ENCODE measurements around the gene SRMS. TPM values are rescaled to one million over a fixed set of nuclear protein-coding genes. Genes with fewer than 3 reads are reported as not detected.

Gene SRMS
- total RNA-seq, 4 donors from 2014 or later: not detected

- Histone ChIP-seq H3K27me3 (peaks cover 0 to 66% of the 10 kb centered on the region in 2 donors), H3K4me1 (peaks cover 0 to 23% (median 7%) of the 10 kb centered on the region in 4 donors), H3K36me3 (no peaks in the 10 kb centered on the region), H3K9me3 (no peaks in the 10 kb centered on the region), H3K4me3 (no peak overlapping the region), H3K27ac (no peak overlapping the region)
- DNase-seq (ENCODE audit: low spot score in 2 of 2): no peak
- WGBS, 2 donors: 78 to 84% methylated on average over 43 to 47 of the region's 51 CpGs
- TF ChIP-seq POLR2A (IDR thresholded peaks at IDR 0.05) (no peak), EP300 (IDR thresholded peaks at IDR 0.05) (no peak)
- TF ChIP-seq, protein P1, sequence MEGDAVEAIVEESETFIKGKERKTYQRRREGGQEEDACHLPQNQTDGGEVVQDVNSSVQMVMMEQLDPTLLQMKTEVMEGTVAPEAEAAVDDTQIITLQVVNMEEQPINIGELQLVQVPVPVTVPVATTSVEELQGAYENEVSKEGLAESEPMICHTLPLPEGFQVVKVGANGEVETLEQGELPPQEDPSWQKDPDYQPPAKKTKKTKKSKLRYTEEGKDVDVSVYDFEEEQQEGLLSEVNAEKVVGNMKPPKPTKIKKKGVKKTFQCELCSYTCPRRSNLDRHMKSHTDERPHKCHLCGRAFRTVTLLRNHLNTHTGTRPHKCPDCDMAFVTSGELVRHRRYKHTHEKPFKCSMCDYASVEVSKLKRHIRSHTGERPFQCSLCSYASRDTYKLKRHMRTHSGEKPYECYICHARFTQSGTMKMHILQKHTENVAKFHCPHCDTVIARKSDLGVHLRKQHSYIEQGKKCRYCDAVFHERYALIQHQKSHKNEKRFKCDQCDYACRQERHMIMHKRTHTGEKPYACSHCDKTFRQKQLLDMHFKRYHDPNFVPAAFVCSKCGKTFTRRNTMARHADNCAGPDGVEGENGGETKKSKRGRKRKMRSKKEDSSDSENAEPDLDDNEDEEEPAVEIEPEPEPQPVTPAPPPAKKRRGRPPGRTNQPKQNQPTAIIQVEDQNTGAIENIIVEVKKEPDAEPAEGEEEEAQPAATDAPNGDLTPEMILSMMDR (IDR thresholded peaks at IDR 0.05): no peak
These were observed 53.0 kb downstream of the SRMS start for GRCh38 chr20:63494420-63495166.

DNA sequence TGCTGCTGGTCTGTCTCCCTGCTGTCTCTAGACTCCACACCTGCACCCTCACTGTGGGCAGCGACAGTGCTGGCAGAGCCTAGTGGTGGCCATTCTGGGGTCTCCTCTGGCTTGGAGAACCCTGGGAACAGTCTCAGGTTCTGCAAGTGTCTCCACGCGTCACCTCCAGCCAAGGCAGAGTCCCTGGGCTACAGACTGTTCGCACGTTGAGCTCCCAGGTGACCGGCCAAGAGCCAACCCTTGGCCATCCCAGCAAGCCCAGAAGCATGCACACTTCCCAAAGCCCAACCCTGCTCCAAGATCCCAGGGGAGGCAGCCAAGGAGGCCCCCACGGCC lies 53.5 kb downstream of the SRMS start:
- Histone ChIP-seq H3K27me3 (peaks cover 0 to 67% of the 10 kb centered on the region in 2 donors), H3K9me3 (no peaks in the 10 kb centered on the region), H3K4me3 (no peak overlapping the region), H3K27ac (no peak overlapping the region), H3K4me1 (peaks cover 0 to 17% (median 2%) of the 10 kb centered on the region in 4 donors), H3K36me3 (no peaks in the 10 kb centered on the region)
- TF ChIP-seq EP300 (IDR thresholded peaks at IDR 0.05) (no peak), POLR2A (IDR thresholded peaks at IDR 0.05) (no peak)
- TF ChIP-seq, protein P1 (IDR thresholded peaks at IDR 0.05): no peak
- 68 to 79% methylated on average over 5 to 7 of the region's 7 CpGs for WGBS, 2 donors
- DNase-seq (ENCODE audit: low spot score in 2 of 2): no peak

- no peak for DNase-seq (ENCODE audit: low spot score in 2 of 2)
These were observed 54.0 kb downstream of the SRMS start for GRCh38 chr20:63493563-63494020.

DNA sequence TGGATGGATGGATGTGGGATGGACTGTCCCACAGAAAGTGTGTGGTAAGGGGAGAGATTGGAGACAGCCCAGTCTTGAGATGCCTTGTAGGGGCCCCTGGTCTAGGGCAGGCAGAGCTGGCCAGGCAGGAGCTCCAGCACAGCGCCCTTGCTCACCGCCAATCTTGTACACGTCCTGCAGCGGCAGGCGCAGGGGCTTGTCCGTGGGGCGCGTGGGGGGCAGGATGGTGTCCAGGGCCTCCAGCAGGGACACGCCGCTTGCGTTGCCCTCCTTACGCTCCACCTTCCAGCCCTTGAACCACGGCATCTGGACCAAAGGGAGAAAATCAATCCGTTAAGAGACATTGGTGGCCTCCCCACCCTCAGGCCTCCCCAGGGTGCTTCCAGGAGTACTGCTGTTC lies 54.6 kb downstream of the SRMS start:
- no peak overlapping the region for H3K4me3 ChIP-seq
- WGBS, 2 donors: 91 to 97% methylated on average over 13 to 14 of the region's 14 CpGs
- no peak for DNase-seq (ENCODE audit: low spot score in 2 of 2)
- H3K27ac ChIP-seq: no peak overlapping the region
- TF ChIP-seq POLR2A (IDR thresholded peaks at IDR 0.05) (no peak), EP300 (IDR thresholded peaks at IDR 0.05) (no peak)
- TF ChIP-seq, protein P1 (IDR thresholded peaks at IDR 0.05): no peak
- H3K36me3 ChIP-seq: no peaks in the 10 kb centered on the region
- peaks cover 0 to 11% (median 0%) of the 10 kb centered on the region in 4 donors for H3K4me1 ChIP-seq
- no peaks in the 10 kb centered on the region for H3K9me3 ChIP-seq
- H3K27me3 ChIP-seq: peaks cover 0 to 70% of the 10 kb centered on the region in 2 donors

More at GRCh38 chr20:63493563-63494020, 54.0 kb downstream of the SRMS start:
- H3K4me1 ChIP-seq: peaks cover 0 to 13% (median 2%) of the 10 kb centered on the region in 4 donors
- no peak overlapping the region for H3K27ac ChIP-seq
- no peak overlapping the region for H3K4me3 ChIP-seq
- H3K9me3 ChIP-seq: no peaks in the 10 kb centered on the region
- WGBS, 2 donors: 51 to 63% methylated on average over 6 to 12 of the region's 13 CpGs
- TF ChIP-seq POLR2A (IDR thresholded peaks at IDR 0.05): no peak
- TF ChIP-seq EP300 (IDR thresholded peaks at IDR 0.05): no peak
- TF ChIP-seq, protein P1 (IDR thresholded peaks at IDR 0.05): no peak
- H3K27me3 ChIP-seq: peaks cover 0 to 71% of the 10 kb centered on the region in 2 donors
- no peaks in the 10 kb centered on the region for H3K36me3 ChIP-seq

GRCh38 chr20:63492518-63492917 lies 55.0 kb downstream of the SRMS start:
- WGBS, 2 donors: 91 to 92% methylated on average over 2 of the region's 2 CpGs
- H3K27me3 ChIP-seq: peaks cover 0 to 70% of the 10 kb centered on the region in 2 donors
- DNase-seq (ENCODE audit: low spot score in 2 of 2): no peak
- H3K9me3 ChIP-seq: no peaks in the 10 kb centered on the region
- no peak overlapping the region for H3K4me3 ChIP-seq
- peaks cover 0 to 11% (median 0%) of the 10 kb centered on the region in 4 donors for H3K4me1 ChIP-seq
- H3K27ac ChIP-seq: no peak overlapping the region
- TF ChIP-seq POLR2A (IDR thresholded peaks at IDR 0.05): no peak
- TF ChIP-seq EP300 (IDR thresholded peaks at IDR 0.05): no peak
- TF ChIP-seq, protein P1 (IDR thresholded peaks at IDR 0.05): no peak
- no peaks in the 10 kb centered on the region for H3K36me3 ChIP-seq
